ENCODE data around the gene GLP1R. TPM values are rescaled to one million over a fixed set of nuclear protein-coding genes. Genes with fewer than 3 reads are reported as not detected.

The GLP1R gene
- total and polyA plus RNA-seq, 2 of the 4 experiments (the other 2 are of a cell fraction), result not detected

GRCh38 chr6:39104528-39104927 is 55.9 kb downstream of the GLP1R start:
- in situ Hi-C loops (cut with MboI; ENCODE audit: low sequenced_read_pairs), result no loop called here
- no peak for DNase-seq
- Histone ChIP-seq H4K5ac (ENCODE audit: low read depth, low read length) (no peak overlapping the region), H3K9ac (ENCODE audit: low read depth, low read length) (no peak overlapping the region), H3K4me1 (ENCODE audit: control insufficient read depth, insufficient read depth, low read length) (peaks cover 3% of the 10 kb centered on the region; the same call in 1 of the 2 replicates), H2AK5ac (ENCODE audit: low read depth, low read length) (no peak overlapping the region), H3K23ac (ENCODE audit: low read depth, low read length) (no peak overlapping the region), H4K20me1 (ENCODE audit: insufficient read depth, low read length) (no peaks in the 10 kb centered on the region), H3K4ac (ENCODE audit: low read depth, low read length) (no peak overlapping the region), H4K8ac (ENCODE audit: low read depth in 2 of 2, low read length in 2 of 2) (no peak overlapping the region), H3K14ac (replicated peaks; ENCODE audit: low read depth, low read length) (no peak overlapping the region), H2BK15ac (ENCODE audit: low read depth, low read length) (no peak overlapping the region), H3K4me3 (ENCODE audit: insufficient read depth, low read depth, low read length) (no peak overlapping the region), H3K4me2 (ENCODE audit: low read depth, low read length) (no peak overlapping the region), H3K36me3 (ENCODE audit: control insufficient read depth, insufficient read depth, low read length) (peaks cover 13% of the 10 kb centered on the region; the same call in 1 of the 2 replicates), H2AK9ac (replicated peaks; ENCODE audit: low read depth, low read length, poor library complexity) (no peak overlapping the region), H2BK120ac (ENCODE audit: low read depth, low read length) (no peak overlapping the region), H3K9me1 (ENCODE audit: insufficient read depth, low read length) (no peaks in the 10 kb centered on the region), H4K91ac (ENCODE audit: insufficient read depth, low read depth, low read length) (no peak overlapping the region), H3K9me3 (ENCODE audit: control insufficient read depth, insufficient read depth, low read length) (no peaks in the 10 kb centered on the region), H3K56ac (ENCODE audit: extremely low read depth, insufficient read depth, low read length) (no peak overlapping the region), H3K27ac (ENCODE audit: insufficient read depth, low read length) (no peak overlapping the region), H3K79me1 (ENCODE audit: low read depth in 1 of 2, low read length in 2 of 2) (no peaks in the 10 kb centered on the region), H2BK5ac (ENCODE audit: low read depth, low read length, poor library complexity, severe bottlenecking) (no peak overlapping the region), H2AFZ (replicated peaks; ENCODE audit: low read length, poor library complexity) (no peak overlapping the region), H2BK20ac (ENCODE audit: low read depth, low read length) (no peak overlapping the region), H3K18ac (ENCODE audit: low read depth, low read length) (no peak overlapping the region), H3K27me3 (ENCODE audit: control insufficient read depth, insufficient read depth, low read length) (no peaks in the 10 kb centered on the region)
- WGBS, 2 experiments (ENCODE audit: extremely low coverage in 2 of 2, insufficient read length in 1 of 2), result no CpG with 5 or more reads among the region's 4 CpGs
- intact Hi-C loops (cut with micrococcal nuclease), result loop anchor here (5.0 kb wide), 1 partner anchor 232 kb away; no protein-coding TSS in a partner anchor
- ChIA-PET POLR2A (ENCODE audit: unreplicated experiment) (no interaction called here), CTCF (interaction anchor here (0.9 kb wide), 1 partner anchor 16 kb away, joined by 3 read pairs; no protein-coding TSS in a partner anchor)
- BruUV-seq (replicated peaks), result no TSS peak
- no peak for ATAC-seq (ENCODE audit: low read depth)
- TF ChIP-seq RCOR1 (IDR thresholded peaks at IDR 0.05; ENCODE audit: insufficient replicate concordance, low read length) (no peak), BHLHE40 (IDR thresholded peaks at IDR 0.05; ENCODE audit: low read depth, low read length) (no peak), USF2 (IDR thresholded peaks at IDR 0.05; ENCODE audit: low read depth, low read length) (no peak), MAZ (IDR thresholded peaks at IDR 0.05; ENCODE audit: borderline replicate concordance, low read depth, low read length) (no peak), FOS (IDR thresholded peaks at IDR 0.05; ENCODE audit: low read depth, low read length) (no peak), CHD1 (IDR thresholded peaks at IDR 0.05; ENCODE audit: low read depth, low read length) (no peak), RFX5 (IDR thresholded peaks at IDR 0.05; ENCODE audit: low read depth, low read length) (no peak), SMC3 (IDR thresholded peaks at IDR 0.05; ENCODE audit: low read depth, low read length) (no peak), RAD21 (IDR thresholded peaks at IDR 0.05; ENCODE audit: low read length) (no peak)
- TF ChIP-seq, protein P1, sequence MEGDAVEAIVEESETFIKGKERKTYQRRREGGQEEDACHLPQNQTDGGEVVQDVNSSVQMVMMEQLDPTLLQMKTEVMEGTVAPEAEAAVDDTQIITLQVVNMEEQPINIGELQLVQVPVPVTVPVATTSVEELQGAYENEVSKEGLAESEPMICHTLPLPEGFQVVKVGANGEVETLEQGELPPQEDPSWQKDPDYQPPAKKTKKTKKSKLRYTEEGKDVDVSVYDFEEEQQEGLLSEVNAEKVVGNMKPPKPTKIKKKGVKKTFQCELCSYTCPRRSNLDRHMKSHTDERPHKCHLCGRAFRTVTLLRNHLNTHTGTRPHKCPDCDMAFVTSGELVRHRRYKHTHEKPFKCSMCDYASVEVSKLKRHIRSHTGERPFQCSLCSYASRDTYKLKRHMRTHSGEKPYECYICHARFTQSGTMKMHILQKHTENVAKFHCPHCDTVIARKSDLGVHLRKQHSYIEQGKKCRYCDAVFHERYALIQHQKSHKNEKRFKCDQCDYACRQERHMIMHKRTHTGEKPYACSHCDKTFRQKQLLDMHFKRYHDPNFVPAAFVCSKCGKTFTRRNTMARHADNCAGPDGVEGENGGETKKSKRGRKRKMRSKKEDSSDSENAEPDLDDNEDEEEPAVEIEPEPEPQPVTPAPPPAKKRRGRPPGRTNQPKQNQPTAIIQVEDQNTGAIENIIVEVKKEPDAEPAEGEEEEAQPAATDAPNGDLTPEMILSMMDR (conservative IDR thresholded peaks at IDR 0.05; ENCODE audit: low read depth, low read length), result no peak
- TF ChIP-seq, protein P2, sequence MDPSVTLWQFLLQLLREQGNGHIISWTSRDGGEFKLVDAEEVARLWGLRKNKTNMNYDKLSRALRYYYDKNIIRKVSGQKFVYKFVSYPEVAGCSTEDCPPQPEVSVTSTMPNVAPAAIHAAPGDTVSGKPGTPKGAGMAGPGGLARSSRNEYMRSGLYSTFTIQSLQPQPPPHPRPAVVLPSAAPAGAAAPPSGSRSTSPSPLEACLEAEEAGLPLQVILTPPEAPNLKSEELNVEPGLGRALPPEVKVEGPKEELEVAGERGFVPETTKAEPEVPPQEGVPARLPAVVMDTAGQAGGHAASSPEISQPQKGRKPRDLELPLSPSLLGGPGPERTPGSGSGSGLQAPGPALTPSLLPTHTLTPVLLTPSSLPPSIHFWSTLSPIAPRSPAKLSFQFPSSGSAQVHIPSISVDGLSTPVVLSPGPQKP (IDR thresholded peaks at IDR 0.05; ENCODE audit: borderline replicate concordance, low read depth, low read length), result no peak
- dilution Hi-C loops (cut with HindIII; ENCODE audit: low sequenced_read_pairs, unreplicated experiment), result no loop called here
